Measurements from ENCODE around the gene TRPM4.
"Not testable (repeated sequence)": the region's sequence is repeated elsewhere in the genome, so short reads cannot be mapped to it uniquely, and the experiment has no call there.

TRPM4 gene

DNA sequence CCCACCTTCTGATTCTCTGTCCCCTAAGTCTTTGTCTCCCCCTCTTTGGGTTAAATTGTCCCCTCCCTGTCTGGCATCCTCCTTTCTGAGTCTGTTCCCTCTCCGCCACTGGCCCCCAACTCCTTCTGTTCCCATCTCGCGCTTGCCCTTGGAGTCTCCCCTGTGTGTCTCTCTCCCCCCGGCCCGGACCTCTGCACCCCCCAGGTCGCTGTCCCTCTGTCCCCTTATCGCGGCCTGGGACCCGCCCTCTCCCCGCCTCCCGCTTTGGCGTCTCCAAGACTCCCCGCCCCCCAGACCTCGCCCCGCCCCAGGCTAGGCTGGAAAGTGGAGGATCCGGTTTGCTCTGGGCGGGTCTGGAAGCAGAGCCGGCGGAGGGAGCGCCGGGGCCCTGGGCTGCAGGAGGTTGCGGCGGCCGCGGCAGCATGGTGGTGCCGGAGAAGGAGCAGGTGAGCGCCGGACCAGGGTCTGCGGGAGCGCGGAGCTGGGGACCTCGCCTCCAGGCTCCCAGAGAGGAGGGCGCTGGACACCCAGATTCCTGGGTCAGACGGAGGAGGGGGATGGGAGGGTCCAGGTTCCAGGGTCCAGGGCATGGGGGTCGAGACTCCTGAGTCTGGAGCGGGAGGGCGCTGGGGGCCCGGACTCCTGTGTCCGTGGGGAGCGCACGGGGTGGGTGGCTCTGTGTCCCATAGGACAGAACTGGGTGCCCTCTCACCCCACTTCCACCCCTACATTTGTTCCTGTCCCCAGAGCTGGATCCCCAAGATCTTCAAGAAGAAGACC lies at the start of gene TRPM4:
TRPM4 (plus strand) TSS at position 348 of the 780 bp plus-strand sequence; CDS start at position 423, 75 bp downstream.
- peak; percentile 26 for DNase-seq

DNA sequence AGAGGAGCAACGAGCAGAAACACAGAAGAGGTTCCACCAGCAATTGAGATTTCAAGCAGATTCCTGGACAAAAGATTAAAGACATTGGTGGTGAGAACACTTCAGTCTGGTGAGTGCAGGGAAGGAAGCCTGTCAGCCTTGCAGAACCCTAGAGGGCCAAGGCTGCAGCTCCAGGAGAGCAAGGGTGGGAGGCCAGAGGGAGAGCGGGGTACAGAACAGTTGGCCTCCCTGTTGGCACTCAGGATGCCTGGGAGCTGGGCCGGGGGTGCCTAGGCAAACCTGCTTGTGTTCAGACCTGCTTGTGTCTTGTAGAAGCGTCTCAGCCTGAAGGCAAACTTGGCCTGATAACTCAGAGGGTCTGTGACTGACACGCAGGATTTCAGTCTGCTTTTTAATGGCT lies 48.5 kb upstream of the TRPM4 start:
- no peak for DNase-seq

DNA sequence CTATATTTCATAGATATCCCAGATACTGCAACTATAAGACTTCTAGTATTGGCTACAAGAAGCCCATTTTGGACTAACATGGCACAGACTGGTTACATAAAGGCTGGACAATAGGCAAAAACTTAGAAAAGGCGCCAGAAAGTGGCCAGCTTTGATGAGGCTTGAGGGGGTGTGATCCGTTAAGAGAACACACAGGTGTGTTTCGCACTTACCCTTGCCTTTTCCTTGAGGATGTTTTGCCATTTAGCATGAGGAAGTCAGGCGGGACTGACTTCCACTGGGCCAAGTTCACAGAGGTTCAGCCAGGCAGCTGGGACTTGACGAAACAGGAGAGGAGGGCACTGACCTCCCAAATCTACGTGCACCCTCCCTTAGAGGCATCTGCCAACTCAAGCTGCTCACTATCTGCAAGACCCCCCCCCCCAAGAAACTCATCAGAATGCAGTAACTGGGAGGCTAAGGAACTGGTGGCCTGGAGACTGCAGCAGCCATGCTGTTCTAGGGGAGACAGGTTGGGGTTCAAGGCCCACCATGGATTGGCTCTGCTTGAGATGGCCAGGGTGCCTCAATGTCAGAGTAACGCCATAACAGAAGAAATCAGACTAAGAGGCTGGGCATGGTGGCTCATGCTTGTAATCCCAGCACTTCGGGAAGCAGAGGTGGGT lies 47.9 kb upstream of the TRPM4 start:
- no peak for DNase-seq

DNA sequence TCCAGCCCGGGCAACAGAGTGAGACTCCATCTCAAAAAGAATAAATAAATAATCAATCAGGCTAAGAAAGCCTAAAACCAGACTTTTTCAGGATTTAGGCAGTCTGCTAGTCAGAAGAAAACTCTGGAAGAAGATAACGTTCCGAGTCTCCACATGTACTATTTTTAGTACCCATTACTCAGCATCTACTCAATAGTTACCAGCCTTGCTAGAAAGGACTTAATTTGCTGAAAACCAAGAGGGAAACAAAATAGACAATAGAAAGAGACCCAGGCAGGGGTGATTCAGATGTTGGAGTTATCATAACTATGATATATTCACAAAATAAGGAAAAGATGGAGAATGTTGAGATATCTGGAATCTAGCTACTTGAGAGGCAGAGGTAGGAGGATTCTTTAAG lies 47.0 kb upstream of the TRPM4 start:
- no peak for DNase-seq

DNA sequence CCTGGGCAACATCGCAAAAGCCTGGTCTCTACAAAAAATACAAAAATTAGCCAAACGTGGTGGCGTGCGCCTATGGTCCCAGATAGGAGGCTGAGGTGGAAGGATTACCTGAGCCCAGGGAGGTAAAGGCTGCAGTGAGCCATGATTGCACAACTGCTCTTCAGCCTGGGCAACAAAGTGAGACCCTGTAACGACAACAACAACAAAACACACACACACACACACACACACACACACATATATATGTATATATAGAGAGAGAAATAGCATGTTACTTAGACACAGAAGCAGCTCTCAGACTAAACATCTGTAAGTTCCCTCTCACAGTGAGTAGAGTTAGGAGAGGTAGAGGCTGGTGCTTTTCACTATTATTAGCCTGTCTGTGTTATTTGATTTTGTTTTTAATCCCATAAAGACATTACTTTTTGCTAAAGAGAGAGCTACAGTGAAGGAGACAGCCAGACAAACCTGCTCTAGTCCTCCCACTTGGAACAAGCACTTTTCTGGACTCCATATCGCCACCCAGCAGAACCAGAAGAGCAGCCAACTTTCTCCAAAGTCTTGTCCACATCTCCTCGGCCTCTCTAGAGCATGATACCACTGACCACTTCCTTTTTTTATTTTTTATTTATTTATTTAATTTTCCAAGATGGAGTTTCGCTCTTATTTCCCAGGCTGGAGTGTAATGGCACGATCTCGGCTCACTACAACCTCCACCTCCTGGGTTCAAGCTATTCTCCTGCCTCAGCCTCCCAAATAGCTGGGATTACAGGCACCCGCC lies 46.2 kb upstream of the TRPM4 start:
- no peak for DNase-seq

DNA sequence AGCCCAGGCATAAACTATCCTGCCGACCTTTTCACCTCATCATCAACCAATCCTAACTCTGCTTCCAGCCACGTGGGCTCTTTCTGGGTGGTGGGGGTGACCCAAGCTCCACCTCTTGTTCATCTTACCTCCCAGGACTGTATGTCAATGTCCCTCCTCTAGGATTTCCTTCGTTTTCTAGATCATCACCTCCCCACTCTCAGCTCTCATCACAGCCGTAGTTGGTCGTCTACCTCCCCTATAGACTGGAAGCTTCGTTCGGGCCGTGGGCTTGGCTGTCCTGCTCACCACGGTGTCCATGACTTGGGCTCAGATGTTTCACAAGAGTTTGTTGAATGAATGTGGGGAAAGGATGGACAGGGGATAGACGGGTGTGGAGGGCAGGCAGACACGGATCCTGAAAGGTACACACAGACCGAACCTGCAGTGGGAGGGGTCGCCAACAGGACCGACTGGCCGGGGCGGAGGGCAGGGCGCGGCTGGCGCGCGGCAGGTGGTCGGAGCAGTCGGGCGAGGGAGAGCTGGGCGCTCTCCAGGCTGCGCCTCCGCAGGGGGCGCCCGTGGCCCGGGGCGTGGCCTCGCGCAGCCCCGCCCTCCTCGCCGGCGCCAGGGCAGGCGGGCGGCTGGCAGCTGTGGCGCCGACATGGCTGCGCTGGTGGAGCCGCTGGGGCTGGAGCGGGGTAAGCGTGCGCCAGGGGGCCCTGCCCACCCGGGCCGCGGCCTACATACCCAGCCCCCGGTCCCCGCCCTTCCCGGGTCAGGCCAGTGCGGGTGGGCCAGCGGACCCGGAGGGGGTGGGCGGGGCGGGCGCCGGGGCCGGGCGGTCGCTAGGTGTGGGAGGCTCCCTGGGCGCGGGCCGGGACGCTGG lies 43.6 kb upstream of the TRPM4 start, which contains the start of gene LIN7B:
LIN7B (plus strand) TSS at position 609 of the 868 bp plus-strand sequence; CDS start at position 644, 35 bp downstream.
- DNase-seq, result peak; percentile 41

DNA sequence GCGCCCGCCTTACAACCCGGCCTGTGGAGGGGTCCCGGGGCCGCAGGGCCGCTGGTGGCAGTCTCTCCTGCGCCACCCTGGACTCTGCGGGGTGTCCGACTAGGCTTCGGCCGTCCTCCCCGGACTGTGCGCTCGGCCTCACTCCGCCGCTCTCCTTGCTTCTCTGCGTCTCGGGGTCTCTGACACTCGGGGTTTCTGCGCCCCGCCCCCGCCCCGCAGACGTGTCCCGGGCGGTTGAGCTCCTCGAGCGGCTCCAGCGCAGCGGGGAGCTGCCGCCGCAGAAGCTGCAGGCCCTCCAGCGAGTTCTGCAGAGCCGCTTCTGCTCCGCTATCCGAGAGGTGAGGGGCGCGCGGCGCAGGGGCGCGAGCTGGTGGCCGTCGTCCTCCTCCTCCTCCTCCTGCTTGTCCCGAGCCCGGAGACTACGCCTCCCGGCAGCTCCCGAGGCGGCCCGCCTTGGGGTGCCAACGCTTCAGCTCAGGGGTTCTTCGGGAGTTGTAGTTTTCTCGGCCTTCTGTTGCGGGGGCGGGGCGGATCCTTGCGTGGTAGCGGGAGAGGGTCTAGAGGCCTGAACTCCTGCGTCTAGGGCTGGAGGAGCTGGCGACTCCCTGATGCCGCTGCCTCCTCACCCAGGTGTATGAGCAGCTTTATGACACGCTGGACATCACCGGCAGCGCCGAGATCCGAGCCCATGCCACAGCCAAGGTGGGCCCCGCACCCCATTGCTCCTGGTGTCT lies 42.8 kb upstream of the TRPM4 start:
- DNase-seq, result no peak

DNA sequence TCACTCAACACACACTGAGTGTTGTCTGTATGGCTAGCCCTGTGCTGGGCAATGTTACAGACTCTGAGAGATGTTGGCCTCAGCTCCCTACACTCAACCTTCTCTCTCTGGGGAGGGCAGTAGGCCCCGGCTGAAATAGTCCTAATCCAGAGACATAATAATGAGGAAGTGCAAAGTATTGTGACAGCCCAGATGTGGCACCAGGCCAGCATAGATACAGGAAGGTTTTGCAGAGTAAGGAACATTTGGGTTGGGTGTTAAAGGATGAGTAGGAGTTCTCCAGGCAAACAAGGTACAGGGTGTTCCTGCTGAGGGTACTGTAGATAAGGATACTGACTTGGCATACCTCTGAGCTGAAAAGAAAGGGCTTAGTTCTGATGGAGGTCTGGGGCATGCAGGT lies 41.0 kb upstream of the TRPM4 start:
- no peak for DNase-seq

DNA sequence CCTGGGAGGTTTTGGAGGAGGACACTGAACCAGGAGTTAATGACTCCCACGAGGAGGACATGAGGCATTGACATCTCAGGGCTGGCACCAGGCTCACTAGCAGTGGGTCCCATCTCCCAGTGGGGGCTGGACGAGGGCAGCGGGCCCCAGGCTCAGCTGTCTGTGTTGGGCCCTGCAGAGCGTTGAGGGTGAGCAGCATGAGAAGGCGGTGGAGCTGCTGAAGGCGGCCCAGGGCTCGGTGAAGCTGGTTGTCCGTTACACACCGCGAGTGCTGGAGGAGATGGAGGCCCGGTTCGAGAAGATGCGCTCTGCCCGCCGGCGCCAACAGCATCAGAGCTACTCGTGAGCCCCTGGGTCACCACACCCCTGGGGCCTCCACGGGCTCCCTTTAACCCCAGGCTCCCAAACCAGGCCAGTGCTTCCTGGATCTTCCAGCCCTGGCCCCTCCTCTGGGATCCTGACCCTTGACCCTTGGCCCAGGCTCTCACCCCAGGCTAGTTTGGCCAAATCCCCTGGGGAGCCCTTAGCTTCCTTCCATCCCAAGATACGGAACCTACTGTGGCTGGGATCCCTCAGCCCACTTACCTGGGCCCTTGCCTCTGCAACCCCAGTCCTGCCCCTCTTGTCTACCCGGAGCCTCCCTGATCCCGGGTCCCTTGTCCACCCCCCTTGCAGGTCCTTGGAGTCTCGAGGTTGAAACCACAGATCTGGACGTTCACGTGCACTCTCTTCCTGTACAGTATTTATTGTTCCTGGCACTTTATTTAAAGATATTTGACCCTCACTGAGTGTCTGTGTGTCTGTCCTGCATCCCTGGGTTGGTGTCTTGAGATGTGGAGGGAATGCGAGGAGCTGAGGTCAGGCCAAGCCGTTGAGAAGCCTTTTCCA lies 39.7 kb upstream of the TRPM4 start:
- DNase-seq, result no peak

DNA sequence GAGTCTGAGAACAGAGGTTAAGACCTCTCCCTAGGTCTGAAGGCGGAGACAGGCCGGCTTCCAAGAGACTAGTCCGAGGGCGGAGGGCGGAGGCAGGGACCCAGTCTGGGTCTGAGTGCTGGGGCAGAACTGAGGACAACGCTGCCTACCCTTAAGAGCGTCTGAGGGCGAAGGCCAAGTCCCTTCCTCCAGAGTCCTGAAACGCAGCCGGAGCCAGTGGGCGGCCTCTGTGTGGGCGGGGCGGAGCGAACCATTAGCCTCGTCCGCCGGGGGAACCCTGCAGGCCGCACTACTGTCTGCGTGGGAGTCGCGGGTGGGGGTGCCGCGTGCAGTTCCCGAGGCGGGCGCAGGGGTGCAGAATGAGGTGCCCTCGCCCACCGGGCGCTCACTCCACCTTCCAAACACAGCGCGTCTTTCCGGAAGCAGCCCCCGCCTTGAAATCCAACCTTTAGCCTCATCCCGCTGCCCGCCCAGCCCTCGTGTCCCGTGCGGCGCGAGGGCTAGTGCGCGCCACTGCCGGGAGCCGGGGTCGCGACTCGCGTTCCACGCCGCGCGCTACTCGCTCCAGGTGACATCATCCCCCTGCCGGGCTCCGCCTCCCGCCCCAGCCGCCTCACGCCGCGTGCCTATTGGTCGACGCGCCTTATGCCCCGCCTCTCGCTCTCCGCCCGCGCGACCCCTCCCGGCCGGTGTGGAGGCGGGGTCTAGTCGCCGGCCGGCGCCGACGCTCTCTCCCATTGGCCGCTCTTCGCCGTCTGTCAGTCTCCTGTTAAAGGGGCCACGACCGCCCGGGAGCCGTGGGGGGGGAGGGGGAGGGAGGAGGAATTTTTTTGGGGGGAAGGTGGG lies 38.8 kb upstream of the TRPM4 start, which contains the start of gene C19orf73:
C19orf73 (minus strand) TSS at position 579 of the 846 bp plus-strand sequence; CDS start at position 458, 121 bp downstream.
- peak; percentile 77 for DNase-seq

DNA sequence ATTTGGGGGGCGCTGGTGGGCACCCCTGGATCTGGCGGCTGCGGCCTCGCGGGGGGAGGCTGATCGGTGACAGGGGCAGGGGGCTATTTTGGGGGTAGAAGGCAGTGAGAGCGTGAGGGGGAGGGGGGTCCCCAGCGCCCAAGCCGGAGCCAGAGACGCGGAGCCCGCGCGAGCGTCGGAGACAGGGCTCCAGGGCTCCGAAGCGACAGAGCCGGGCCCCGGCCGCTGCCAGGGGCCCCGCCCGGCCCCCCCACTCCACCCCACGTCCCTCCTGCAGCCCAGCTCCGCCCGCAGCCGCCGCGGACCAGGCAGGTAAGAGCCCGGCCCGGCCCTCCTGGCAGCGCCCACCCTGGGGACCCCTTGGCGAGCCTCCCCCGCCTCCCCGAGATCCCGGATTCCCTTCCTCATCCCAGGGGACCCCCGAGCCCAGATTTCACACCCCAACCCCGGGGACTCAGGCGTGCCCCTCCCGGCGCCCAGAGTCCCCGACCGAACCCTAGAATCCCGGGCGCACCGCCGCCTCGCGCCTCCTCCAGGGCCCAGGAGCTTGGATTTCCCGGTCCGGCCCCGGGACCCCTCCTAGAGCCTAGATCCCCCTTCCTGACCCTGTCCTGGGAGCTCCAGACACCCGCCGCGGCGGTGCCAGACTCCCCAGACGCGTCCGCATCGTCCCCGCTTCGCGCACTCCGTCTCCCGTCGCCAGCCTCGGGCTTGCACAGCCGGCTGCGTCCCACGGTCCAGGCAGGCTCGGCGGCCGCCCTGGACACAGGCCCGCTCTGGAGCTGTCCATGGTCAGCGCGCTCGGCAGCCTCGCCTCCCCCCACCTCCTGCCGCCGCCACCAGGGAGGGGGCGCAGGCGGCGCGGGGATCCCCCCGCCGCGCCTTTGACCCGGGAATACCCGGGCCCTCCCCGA lies 37.9 kb upstream of the TRPM4 start, which contains the start of gene PPFIA3:
PPFIA3 (plus strand) TSS at position 134 of the 914 bp plus-strand sequence. CDS start 8,330 bp downstream, outside the sequence.
- DNase-seq, result no peak

DNA sequence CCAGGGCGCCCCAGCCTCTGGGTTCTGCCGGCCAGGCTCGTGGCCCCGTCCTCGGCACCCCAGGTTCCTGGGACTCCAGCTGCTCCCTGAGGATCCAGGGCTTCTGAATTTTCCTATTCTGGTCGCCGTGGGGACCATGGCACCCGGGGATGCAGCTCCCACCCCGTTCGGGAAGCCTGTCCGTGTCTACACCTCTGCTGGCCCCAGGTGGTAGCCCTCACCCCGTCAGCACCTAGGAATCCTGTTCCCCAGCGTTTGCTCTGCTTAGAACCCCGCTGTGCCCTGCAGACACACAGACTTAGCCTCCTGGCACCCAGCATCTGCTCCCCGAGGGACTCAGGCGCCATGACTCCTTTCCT lies 37.3 kb upstream of the TRPM4 start:
- no peak for DNase-seq

DNA sequence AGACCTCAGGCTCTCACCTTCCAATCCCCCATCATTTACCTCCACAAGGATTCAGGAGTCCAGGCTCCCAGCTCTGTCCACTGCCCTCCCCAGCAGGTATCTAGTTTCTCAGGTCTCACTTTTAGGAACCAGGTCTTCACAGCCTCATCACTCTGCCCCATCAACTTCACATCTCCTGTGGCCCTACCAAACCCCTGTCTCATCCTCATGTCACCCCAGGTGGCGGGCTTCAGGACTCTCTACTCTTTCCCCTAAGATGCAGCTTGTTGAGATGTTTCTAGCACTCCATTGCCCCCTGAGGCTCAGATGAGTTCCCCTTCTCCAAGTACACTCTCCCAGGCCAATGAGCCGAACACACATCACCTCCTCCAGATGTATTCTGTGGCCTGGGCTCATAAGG lies 36.7 kb upstream of the TRPM4 start:
- no peak for DNase-seq

DNA sequence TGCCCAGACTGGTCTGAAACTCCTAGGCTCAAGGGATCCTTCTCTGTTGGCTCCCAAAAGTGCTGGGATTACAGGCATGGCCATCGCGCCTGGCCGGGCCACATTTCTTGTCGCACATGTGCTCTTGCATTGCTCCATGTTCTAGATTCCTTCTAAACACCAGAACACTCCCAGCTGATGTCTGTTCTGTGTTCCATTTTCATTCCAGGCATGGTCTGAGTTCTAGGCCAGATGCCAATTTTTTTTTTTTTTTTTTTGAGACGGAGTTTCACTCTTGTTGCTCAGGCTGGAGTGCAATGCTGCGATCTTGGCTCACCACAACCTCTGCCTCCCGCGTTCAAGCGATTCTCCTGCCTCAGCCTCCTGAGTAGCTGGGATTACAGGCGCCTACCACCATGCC lies 35.8 kb upstream of the TRPM4 start:
- not testable (repeated sequence) for DNase-seq

DNA sequence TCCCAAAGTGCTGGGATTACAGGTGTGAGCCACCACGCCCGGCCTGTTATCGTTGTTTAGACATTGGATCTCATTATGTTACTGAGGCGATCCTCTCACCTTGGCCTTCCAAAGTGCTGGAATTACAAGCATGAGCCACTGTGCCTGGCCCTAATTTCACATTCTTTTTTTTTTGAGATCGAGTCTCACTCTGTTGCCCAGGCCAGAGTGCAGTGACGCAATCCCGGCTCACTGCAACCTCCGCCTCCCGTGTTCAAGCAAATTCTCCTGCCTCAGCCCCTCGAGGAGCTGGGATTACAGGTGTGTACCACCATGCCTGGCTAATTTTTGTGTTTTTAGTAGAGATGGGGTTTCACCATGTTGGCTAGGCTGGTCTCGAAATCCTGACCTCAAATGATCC lies 34.3 kb upstream of the TRPM4 start:
- not testable (repeated sequence) for DNase-seq

DNA sequence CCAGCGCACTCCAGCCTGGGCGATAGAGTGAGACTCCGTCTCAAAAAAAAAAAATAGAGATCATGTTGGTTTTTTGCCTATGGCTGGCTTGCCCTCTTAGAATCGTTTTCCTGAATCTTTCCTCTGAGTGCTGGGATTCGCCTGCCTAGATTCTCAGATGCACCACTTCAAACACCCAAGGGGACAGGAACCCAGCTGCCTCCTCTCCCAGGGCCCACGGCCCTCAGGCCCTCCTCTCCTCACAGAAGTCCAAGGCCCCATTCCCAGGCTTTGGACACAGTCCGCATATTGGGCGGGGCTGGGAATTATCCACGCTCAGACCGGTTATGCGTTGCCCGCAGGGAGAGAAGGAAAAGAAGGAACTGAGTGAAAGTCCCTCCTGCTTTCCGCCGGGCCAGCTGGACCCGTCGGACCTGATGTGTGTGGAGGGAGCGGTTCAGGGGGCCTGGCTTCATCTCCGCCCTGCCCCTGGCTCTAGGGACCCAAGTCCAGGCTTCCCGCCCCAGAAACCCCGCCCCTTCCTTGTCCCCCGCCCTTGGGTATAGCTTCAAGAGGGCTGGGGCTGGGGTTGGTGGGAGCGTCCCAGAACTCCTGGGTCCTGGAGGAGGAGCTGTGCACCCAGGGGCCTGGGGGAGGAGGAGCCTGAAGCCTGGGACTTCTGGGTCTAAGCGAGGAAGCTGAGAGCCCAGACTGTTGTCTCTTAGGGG lies 32.4 kb upstream of the TRPM4 start:
- no peak for DNase-seq

DNA sequence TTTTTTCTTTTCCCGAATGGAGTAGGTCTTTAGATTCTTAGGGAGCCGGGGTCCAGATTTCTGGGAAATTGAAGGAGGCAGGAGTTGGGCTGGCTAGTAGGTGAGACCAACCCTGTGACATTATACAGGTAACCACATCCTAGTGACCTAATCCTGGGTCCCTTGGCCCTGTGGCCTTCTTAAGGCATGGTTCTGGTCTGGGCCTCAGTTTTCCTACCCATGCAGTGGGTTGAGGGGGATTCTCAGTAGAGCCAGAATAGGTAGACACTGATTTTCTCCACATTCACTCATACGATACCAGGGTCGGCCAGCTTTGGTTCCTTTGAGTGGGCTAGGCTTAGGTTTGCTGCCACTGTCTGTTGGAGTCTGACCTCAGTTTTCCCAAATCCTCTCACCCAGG lies 31.0 kb upstream of the TRPM4 start:
- no peak for DNase-seq

DNA sequence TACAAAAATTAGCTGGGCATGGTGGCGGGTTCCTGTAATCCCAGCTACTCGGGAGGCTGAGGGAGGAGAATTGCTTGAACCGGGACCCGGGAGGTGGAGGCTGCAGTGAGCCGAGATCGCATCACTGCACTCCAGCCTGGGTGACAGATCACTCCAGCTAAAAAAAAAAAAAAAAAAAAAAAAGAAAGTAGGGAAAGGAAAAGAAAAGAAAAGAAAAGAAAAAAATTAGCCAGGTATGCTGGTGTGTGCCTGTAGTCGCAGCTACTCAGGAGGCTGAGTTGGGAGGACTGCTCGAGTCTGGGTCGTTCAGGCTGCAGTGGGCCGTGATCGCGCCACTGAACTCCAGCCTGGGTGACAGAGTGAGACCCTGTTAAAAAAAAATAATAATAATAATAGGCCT lies 30.4 kb upstream of the TRPM4 start:
- not testable (repeated sequence) for DNase-seq
